Suppressor macrophage (primary cell): ENCODE results near the gene DBN1.

Experiments
- DNase-seq, 4 experiments: peaks; one replicate each; pipeline ENCODE4 v3.0.0-alpha.2; 2020 to 2022

Gene DBN1

GRCh38 chr5:177472460-177473442 is 683 bp downstream of the DBN1 start:
- peak in 1 of 4 experiments; percentile 42 for DNase-seq

- no peak for DNase-seq
These were observed 1.7 kb downstream of the DBN1 start for GRCh38 chr5:177471610-177472356.

GRCh38 chr5:177470759-177471536 is 2.5 kb downstream of the DBN1 start:
- no peak for DNase-seq

GRCh38 chr5:177469750-177470525 is 3.5 kb downstream of the DBN1 start:
- DNase-seq = no peak

DNA sequence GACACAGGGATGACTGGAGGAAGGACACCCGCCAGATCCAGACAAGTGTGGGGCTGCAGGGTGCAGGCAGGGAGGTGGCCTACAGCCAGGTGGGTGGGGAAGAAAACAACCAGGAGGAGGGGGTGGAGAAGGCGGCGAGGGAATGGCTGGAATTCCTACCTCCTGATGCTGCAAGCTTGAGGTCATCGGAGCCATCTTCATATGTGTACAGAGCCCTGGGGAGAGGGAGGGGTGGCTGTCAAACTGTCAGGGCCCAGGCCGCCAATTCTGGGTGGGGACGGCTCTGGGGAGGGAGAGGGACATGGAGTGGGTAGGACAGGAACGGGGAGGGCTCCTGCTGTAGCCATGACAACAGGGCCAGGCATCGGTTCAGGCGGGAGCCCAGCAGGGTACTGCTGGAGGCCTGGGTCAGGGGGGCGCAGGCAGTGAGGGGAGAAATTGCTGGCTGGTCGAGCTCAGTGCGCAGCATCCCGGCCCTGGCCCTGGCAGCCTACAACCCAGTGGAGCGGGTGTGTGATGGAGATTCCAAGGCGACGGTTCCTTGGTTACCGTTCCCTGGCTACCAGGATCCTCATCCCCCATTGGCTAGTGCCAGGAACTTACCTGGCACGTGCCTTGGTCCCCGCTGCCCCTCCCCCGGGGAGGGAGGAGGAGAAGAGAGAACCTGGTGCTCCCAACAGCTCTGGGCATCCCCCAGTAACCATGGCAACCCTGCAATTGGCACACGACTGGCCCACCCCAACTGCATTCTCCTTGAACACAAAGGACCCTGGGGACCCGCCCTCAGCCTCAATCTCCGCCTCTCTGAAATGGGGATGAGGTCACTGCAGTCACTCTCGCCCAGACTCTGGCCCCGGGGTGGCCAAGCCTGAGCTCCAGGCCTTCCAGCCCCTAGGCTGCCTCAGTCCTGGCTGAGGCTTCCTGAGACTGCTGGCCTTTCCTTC is 4.5 kb downstream of the DBN1 start:
- no peak for DNase-seq

GRCh38 chr5:177468329-177468684 is 5.1 kb downstream of the DBN1 start:
- DNase-seq = no peak

GRCh38 chr5:177467436-177467835 is 6.0 kb downstream of the DBN1 start:
- DNase-seq = no peak

DNA sequence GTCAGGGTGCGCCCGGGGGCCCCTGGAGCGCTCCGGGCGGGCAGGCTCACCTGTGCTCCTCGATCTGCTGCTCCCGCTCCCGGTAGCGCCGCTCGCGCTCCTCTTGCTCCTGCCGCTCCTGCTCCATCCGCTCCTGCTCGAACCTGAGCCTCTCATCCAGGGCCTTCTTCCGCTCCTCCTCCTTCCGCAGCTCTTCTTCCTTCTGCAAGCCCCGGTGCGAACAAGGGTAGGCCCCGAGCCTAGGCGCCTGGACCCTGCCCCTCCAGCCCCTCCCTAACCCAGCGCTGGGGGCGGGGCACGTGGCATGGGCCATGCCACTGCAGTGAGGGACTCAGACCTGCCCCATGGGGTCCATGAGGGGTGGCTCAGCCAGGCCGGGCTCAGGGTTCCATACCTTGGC is 6.6 kb downstream of the DBN1 start:
- DNase-seq = no peak

DNA sequence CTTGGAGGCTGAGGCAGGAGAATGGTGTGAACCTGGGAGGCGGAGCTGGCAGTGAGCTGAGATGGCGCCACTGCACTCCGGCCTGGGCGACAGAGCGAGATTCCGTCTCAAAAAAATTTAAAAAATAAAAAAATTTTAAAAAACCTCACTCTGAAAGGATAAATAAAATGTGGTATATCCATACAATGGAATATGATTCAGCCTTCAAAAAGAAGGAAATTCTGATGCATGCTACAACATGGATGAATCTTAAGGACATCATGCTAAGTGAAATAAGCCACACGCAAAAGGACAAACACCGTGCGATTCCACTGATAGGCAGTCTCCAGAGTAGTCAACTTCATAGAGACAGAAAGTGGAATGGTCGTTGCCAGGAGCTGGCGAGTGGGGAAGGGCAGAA is 8.4 kb downstream of the DBN1 start:
- no peak for DNase-seq

DNA sequence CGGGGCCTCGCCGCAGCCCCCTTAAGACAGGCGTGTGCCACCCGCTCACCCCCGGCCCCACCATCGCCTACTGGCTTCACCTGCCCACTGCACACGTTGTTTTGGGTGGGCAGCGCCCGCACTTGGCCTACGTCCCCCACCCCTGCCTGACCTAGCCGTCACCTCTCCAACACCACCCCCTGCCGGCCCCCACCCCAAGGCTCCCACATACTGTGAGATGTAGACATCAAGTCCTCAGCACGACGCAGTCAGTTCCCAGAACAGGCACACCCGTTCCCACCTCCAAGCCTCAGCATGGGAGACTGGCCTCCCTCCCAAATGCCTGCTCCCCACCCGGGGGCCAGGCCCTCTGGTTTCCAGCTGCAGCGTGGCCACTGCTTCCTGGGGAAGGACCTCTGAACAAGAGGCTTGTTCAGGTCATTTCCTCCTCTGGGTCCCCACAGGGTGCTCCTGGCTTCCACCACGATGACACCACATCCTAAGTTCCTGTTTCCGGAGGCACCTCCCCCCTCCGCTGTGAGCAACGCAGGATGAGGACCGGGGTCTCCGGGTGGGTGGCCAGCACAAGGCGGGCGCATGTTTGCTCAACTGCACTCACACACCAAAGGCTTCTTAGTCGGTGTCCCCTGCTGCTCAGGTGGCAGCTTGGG is 11.3 kb downstream of the DBN1 start:
- DNase-seq = peak; percentile 70 to 85 (median 82)

GRCh38 chr5:177459819-177460628 is 13.4 kb downstream of the DBN1 start:
- no peak for DNase-seq

GRCh38 chr5:177459357-177459756 is 14.1 kb downstream of the DBN1 start:
- no peak for DNase-seq

GRCh38 chr5:177458912-177459350 is 14.5 kb downstream of the DBN1 start:
- no peak for DNase-seq

- no peak for DNase-seq
These were observed 15.4 kb downstream of the DBN1 start for GRCh38 chr5:177457852-177458681.

GRCh38 chr5:177456976-177457851 is 16.2 kb downstream of the DBN1 start:
- DNase-seq = peak; percentile 89 to 96 (median 90)

- no peak for DNase-seq
These were observed 16.9 kb downstream of the DBN1 start for GRCh38 chr5:177456591-177456964.
